Sigmoid colon (tissue), 3 donors: ENCODE data around the gene CYB5R4.

Experiments
- POLR2A ChIP-seq, 2 donors: fragments of 450-650 bp; IDR thresholded peaks; one replicate each; pipeline ENCODE4 v1.6.1; 2016; ENCODE audit warnings: antibody characterized with exemption in 2 of 2, mild to moderate bottlenecking in 2 of 2, moderate library complexity in 2 of 2
- TF ChIP-seq, protein P1 (sequence below), 4 experiments: fragments of 450-650 bp in 3 of 4; fragments of 200-600 bp in 1 of 4; IDR thresholded peaks; one replicate each; pipeline ENCODE4 v1.5.1; 2016 to 2019; ENCODE audit warnings: antibody characterized with exemption in 4 of 4, mild to moderate bottlenecking in 3 of 4, moderate library complexity in 2 of 4

DNA sequence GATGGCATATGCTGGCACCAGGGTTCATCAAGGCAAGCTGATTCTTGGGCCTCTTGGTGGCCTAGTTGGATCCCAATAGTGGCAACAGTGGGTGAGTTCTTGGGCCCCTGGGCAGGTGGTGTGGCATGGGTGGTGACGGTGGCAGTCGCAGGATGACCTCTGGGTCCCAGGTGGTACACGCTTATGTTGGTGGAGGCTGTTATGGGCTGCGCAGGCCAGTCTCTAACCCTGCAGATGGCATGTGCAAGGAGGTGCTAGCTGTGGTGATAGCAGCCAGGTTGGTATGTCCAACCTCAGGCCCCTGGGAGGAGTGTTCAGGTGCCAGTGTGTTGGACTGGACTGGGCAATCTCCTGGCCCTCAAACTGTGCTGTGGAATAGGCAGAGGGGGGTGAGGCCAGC is 46.2 kb downstream of the CYB5R4 start:
- TF ChIP-seq POLR2A (IDR thresholded peaks at IDR 0.05), result no peak
- TF ChIP-seq, protein P1, sequence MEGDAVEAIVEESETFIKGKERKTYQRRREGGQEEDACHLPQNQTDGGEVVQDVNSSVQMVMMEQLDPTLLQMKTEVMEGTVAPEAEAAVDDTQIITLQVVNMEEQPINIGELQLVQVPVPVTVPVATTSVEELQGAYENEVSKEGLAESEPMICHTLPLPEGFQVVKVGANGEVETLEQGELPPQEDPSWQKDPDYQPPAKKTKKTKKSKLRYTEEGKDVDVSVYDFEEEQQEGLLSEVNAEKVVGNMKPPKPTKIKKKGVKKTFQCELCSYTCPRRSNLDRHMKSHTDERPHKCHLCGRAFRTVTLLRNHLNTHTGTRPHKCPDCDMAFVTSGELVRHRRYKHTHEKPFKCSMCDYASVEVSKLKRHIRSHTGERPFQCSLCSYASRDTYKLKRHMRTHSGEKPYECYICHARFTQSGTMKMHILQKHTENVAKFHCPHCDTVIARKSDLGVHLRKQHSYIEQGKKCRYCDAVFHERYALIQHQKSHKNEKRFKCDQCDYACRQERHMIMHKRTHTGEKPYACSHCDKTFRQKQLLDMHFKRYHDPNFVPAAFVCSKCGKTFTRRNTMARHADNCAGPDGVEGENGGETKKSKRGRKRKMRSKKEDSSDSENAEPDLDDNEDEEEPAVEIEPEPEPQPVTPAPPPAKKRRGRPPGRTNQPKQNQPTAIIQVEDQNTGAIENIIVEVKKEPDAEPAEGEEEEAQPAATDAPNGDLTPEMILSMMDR (IDR thresholded peaks at IDR 0.05), result no peak
